SU-DHL-6 (cell line): ENCODE results near the gene MCF2.

Experiments used
- H2AFZ ChIP-seq: fragments of 200-600 bp; sonication (generic); 2 replicates; pipeline ENCODE4 v1.6.1; 2014; ENCODE audit warnings: low read depth, mild to moderate bottlenecking, moderate library complexity, mixed read lengths, antibody characterized with exemption, low read length; ENCODE audit not compliant: severe bottlenecking
- H3F3A ChIP-seq: fragments of 200-600 bp; shearing (Covaris generic); 2 replicates; pipeline ENCODE4 v1.6.0; 2016; ENCODE audit warnings: antibody characterized with exemption, mild to moderate bottlenecking; ENCODE audit not compliant: insufficient read depth
- H3K27ac ChIP-seq: fragments of 200-600 bp; sonication (generic); 2 replicates; pipeline ENCODE4 v1.5.1; 2016; ENCODE audit warnings: low read depth, mild to moderate bottlenecking, low read length, moderate library complexity, mixed read lengths
- H3K27me3 ChIP-seq: fragments of 200-600 bp; sonication (generic), shearing (Covaris generic); 2 replicates; pipeline ENCODE4 v1.6.0; 2014; ENCODE audit warnings: mild to moderate bottlenecking, low read length
- H3K36me3 ChIP-seq: fragments of 200-600 bp; sonication (generic); 2 replicates; pipeline ENCODE4 v1.6.1; 2014; ENCODE audit warnings: mild to moderate bottlenecking, low read length, mixed read lengths
- H3K4me2 ChIP-seq: fragments of 300-600, 200-600 bp; shearing (Covaris generic), sonication (generic); 2 replicates; pipeline ENCODE4 v1.6.0; 2014; ENCODE audit warnings: low read length, low read depth, mild to moderate bottlenecking; ENCODE audit not compliant: poor library complexity, severe bottlenecking
- H3K4me3 ChIP-seq: fragments of 200-600 bp; sonication (generic); 2 replicates; pipeline ENCODE4 v1.5.1; 2014; ENCODE audit warnings: antibody characterized with exemption, low read length, mild to moderate bottlenecking, mixed read lengths; ENCODE audit not compliant: insufficient read depth, poor library complexity, severe bottlenecking
- H3K79me2 ChIP-seq: fragments of 200-600 bp; sonication (generic); 2 replicates; pipeline ENCODE4 v1.6.1; 2014; ENCODE audit warnings: mild to moderate bottlenecking, low read length, moderate library complexity; ENCODE audit not compliant: insufficient read depth
- H3K9ac ChIP-seq: fragments of 200-600 bp; sonication (generic); 2 replicates; pipeline ENCODE4 v1.7.0; 2014; ENCODE audit warnings: mild to moderate bottlenecking, low read length
- H3K9me2 ChIP-seq: fragments of 200-600 bp; sonication (generic); replicated peaks from 2 replicates; pipeline ENCODE4 v1.6.1; 2014; ENCODE audit warnings: low read length; ENCODE audit not compliant: insufficient read depth
- H3K9me3 ChIP-seq: fragments of 200-600 bp; sonication (generic); 2 replicates; pipeline ENCODE4 v1.6.1; 2014; ENCODE audit warnings: low read length, mixed read lengths; ENCODE audit not compliant: insufficient read depth
- H4K20me1 ChIP-seq: fragments of 200-600 bp; sonication (generic); 2 replicates; pipeline ENCODE4 v1.6.1; 2014; ENCODE audit warnings: low read depth, mild to moderate bottlenecking, antibody characterized with exemption, low read length, moderate library complexity, mixed read lengths
- CTCF ChIP-seq: fragments of 200-600 bp; sonication (generic); IDR thresholded peaks from one replicate; pipeline ENCODE4 v1.5.1; 2017; ENCODE audit warnings: antibody characterized with exemption, mild to moderate bottlenecking, low read length, moderate library complexity; ENCODE audit not compliant: insufficient read depth, poor library complexity, severe bottlenecking
- EZH2phosphoT487 ChIP-seq: fragments of 200-600 bp; sonication (generic), shearing (Covaris generic); conservative IDR thresholded peaks from 2 replicates; pipeline ENCODE4 v1.6.1; 2018; ENCODE audit warnings: mild to moderate bottlenecking, antibody characterized with exemption, low read length, moderate library complexity, mixed read lengths

MCF2 gene

DNA sequence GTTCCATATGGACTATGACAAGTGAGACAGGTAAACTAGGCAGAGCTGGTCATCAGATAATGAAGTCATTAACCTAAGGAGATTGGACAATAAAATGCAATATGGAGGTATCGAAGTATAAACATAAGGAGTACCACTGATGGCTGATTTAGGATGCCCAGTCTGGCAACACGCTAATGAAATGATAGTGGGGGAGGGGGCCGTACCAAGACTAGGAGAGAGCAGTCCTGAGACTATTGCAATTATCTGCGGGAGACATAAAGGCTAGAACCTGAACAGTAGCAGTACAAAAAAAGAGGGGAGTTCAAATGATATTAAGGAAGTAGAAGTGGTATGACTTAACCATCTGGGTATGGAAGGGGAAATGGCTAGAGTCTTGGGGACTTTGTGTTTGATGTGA is 175.1 kb downstream of the MCF2 start:
- H3K4me2 ChIP-seq = no peak overlapping the region
- H3K4me3 ChIP-seq = no peak overlapping the region
- no peaks in the 10 kb centered on the region for H3K9me3 ChIP-seq
- TF ChIP-seq EZH2phosphoT487 (no peak), CTCF (no peak)
- no peak overlapping the region for H2AFZ ChIP-seq
- no peaks in the 10 kb centered on the region for H3K36me3 ChIP-seq
- H3K27ac ChIP-seq = no peak overlapping the region
- H3K9ac ChIP-seq = no peak overlapping the region
- H4K20me1 ChIP-seq = no peaks in the 10 kb centered on the region
- no peaks in the 10 kb centered on the region for H3K9me2 ChIP-seq
- no peaks in the 10 kb centered on the region for H3F3A ChIP-seq
- no peaks in the 10 kb centered on the region for H3K79me2 ChIP-seq
- H3K27me3 ChIP-seq = no peaks in the 10 kb centered on the region
